ENCODE measurements around the gene DOCK4. TPM values are rescaled to one million over a fixed set of nuclear protein-coding genes. Genes with fewer than 3 reads are reported as not detected.
A peak's percentile ranks its signal among the peaks of the same experiment; 100 is the strongest.

The DOCK4 gene
- polyA plus RNA-seq, 2 of the 4 experiments (the other 2 are of a cell fraction), result 13.7 to 15.7 TPM

DNA sequence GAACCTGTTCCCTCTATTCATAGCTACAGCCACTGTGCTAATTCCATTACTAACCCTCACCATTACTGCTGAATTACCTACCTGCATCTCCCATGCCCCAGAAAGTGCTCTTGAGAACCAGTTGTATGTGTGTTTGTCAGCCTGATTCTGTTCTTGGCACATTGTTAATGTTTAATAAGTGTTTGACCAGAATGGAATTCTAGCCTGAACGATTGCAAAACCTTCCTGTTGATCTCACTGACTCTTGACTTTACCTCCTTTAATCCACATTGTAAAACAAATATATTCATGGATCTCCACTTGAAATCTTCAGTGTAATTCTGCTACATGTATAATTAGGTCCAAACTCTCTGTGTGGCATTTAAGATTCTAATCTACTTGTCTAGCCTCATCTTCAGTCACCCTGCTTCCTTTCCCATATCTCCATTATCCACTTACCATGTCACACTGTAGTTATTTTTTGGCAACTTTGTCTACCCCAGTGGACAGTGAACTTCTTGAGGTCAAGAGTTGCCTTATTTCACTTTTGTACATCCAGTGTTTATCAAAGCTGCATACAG, 5.2 kb upstream of the DOCK4 start:
- CTCF ChIA-PET, result no interaction called here
- Histone ChIP-seq H3K27ac (peak overlapping the region; percentile 34 to 66; a peak in 5 of 6 replicates), H3K4me2 (peak overlapping the region; percentile 67), H3K9me3 (no peaks in the 10 kb centered on the region), H3K4me1 (peaks cover 27% of the 10 kb centered on the region), H3K4me3 (no peak overlapping the region)
- POLR2A ChIA-PET, result no interaction called here
- WGBS (ENCODE audit: missing lambda C conversion rate), result 0% methylated on average over 1 of the region's 1 CpG
- DNase-seq (ENCODE audit: low read depth in 1 of 2, low spot score in 1 of 2) (peak in 1 of 2 experiments; percentile 59), ATAC-seq (no peak), FAIRE-seq (no peak)
- TF ChIP-seq NR3C1 (IDR thresholded peaks at IDR 0.05) (no peak), SMC3 (IDR thresholded peaks at IDR 0.05) (0 out of 3 replicates have a peak, but pooled peaks have one; percentile 7), GATA3 (IDR thresholded peaks at IDR 0.05; ENCODE audit: borderline replicate concordance) (peak; percentile 26; the same call in 1 of the 2 replicates), RAD21 (conservative IDR thresholded peaks at IDR 0.05 in 1 of 2, IDR thresholded peaks at IDR 0.05 in 1 of 2) (0 out of 5 replicates have a peak, but pooled peaks of 1 of the 2 experiments have one; percentile 25), BCL3 (IDR thresholded peaks at IDR 0.05) (0 out of 3 replicates have a peak, but pooled peaks have one; percentile 14), HES2 (IDR thresholded peaks at IDR 0.05) (peak; percentile 43; the same call in 1 of the 2 replicates), ZSCAN20 (CRISPR knock-in tag; IDR thresholded peaks at IDR 0.05) (no peak), CEBPB (IDR thresholded peaks at IDR 0.05) (peak; percentile 86 to 88)

DNA sequence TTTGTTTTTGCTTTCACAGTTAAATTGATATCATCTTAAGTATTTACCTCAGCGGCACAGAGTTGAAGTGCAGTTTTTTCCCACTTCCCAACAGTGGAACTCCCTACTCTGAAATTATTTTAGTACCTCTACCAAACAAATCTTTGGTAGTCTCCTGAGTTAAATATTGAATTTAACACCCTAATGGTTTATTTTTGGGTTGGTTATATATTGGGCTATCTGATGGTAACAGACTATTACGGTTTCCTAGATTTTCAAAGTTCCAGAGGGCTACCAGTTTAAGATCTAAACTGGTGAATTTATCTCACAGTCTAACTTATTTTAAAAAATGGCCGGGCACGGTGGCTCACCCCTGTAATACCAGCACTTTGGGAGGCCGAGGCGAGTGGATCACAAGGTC, 1.6 kb upstream of the DOCK4 start:
- DNase-seq (ENCODE audit: low read depth in 1 of 2, low spot score in 1 of 2) (no peak), FAIRE-seq (no peak), ATAC-seq (no peak)
- peak overlapping the region; percentile 76 for H3K4me3 ChIP-seq
- TF ChIP-seq CTCF (IDR thresholded peaks at IDR 0.05) (no peak), MYC (IDR thresholded peaks at IDR 0.05; ENCODE audit: borderline replicate concordance, low read length) (no peak), NPAS2 (CRISPR knock-in tag; IDR thresholded peaks at IDR 0.05; ENCODE audit: borderline replicate concordance) (no peak), EHF (CRISPR knock-in tag; IDR thresholded peaks at IDR 0.05) (no peak), CEBPB (IDR thresholded peaks at IDR 0.05) (no peak), HOXA7 (CRISPR knock-in tag; IDR thresholded peaks at IDR 0.05) (no peak), CHD2 (IDR thresholded peaks at IDR 0.05; ENCODE audit: low read length, partially characterized antibody) (no peak), ATOH8 (CRISPR knock-in tag; IDR thresholded peaks at IDR 0.05; ENCODE audit: low read depth) (no peak), HDAC2 (IDR thresholded peaks at IDR 0.05) (no peak), HOXB13 (CRISPR knock-in tag; IDR thresholded peaks at IDR 0.05; ENCODE audit: low read depth) (no peak), HES2 (IDR thresholded peaks at IDR 0.05) (no peak), CHD4 (IDR thresholded peaks at IDR 0.05; ENCODE audit: borderline replicate concordance) (no peak), MAFK (IDR thresholded peaks at IDR 0.05; ENCODE audit: partially characterized antibody) (no peak), MAX (IDR thresholded peaks at IDR 0.05) (no peak), USF2 (IDR thresholded peaks at IDR 0.05) (no peak)
- TF ChIP-seq, protein P1, sequence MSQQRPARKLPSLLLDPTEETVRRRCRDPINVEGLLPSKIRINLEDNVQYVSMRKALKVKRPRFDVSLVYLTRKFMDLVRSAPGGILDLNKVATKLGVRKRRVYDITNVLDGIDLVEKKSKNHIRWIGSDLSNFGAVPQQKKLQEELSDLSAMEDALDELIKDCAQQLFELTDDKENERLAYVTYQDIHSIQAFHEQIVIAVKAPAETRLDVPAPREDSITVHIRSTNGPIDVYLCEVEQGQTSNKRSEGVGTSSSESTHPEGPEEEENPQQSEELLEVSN (IDR thresholded peaks at IDR 0.05; ENCODE audit: borderline replicate concordance, low read depth), result no peak
- 87% methylated on average over 6 of the region's 6 CpGs for WGBS (ENCODE audit: missing lambda C conversion rate)
- peak overlapping the region; percentile 89 for H3K4me2 ChIP-seq
- POLR2A ChIA-PET, result no interaction called here
- CTCF ChIA-PET, result no interaction called here
- H3K4me1 ChIP-seq, result peaks cover 38% of the 10 kb centered on the region
- H3K27ac ChIP-seq, result peak overlapping the region in 1 of 2 experiments; percentile 77; a peak in 1 of 6 replicates
- no peaks in the 10 kb centered on the region for H3K9me3 ChIP-seq
